Liver (tissue), 9 donors: ENCODE results near the gene VRK2. TPM values are rescaled to one million over a fixed set of nuclear protein-coding genes. Genes with fewer than 3 reads are reported as not detected.

Source experiments
- DNase-seq: peaks from one replicate; pipeline ENCODE4 v3.0.0-alpha.2; 2017; ENCODE audit warnings: low spot score
- H3K27ac ChIP-seq, 2 donors: one replicate each; pipeline ENCODE4 v1.7.0; 2013; ENCODE audit warnings: inconsistent platforms in 2 of 2, low read length in 2 of 2, control low read depth in 1 of 2, low read depth in 1 of 2, mild to moderate bottlenecking in 1 of 2
- H3K27me3 ChIP-seq, 4 donors: one replicate each; pipeline versions ENCODE4 v1.6.1 to v1.7.0; 2013; ENCODE audit warnings: low read length in 3 of 4, inconsistent platforms in 1 of 4, mild to moderate bottlenecking in 1 of 4, moderate library complexity in 1 of 4; ENCODE audit not compliant: control insufficient read depth in 4 of 4, insufficient read depth in 4 of 4
- H3K36me3 ChIP-seq, 4 donors: one replicate each; pipeline versions ENCODE4 v1.6.1 to v1.7.0; 2013; ENCODE audit warnings: low read length in 3 of 4, mild to moderate bottlenecking in 3 of 4, low read depth in 1 of 4, moderate library complexity in 1 of 4; ENCODE audit not compliant: control insufficient read depth in 4 of 4, insufficient read depth in 3 of 4
- H3K4me1 ChIP-seq, 4 donors: one replicate each; pipeline versions ENCODE4 v1.6.1 to v1.7.0; 2013; ENCODE audit warnings: low read length in 3 of 4, mild to moderate bottlenecking in 3 of 4, moderate library complexity in 1 of 4; ENCODE audit not compliant: control insufficient read depth in 4 of 4, insufficient read depth in 4 of 4
- H3K4me3 ChIP-seq, 3 donors: one replicate each; pipeline versions ENCODE4 v1.6.1 to v1.7.0; 2013; ENCODE audit warnings: low read length in 3 of 3, control low read depth in 1 of 3, low read depth in 1 of 3, mild to moderate bottlenecking in 1 of 3
- H3K9ac ChIP-seq, 2 donors: one replicate each; pipeline ENCODE4 v1.7.0; 2013; ENCODE audit warnings: low read length in 2 of 2, mild to moderate bottlenecking in 2 of 2, moderate library complexity in 2 of 2, control low read depth in 1 of 2, low read depth in 1 of 2
- H3K9me3 ChIP-seq, 4 donors: one replicate each; pipeline versions ENCODE4 v1.6.1 to v1.7.0; 2013; ENCODE audit warnings: low read length in 3 of 4; ENCODE audit not compliant: control insufficient read depth in 4 of 4
- ATF3 ChIP-seq: IDR thresholded peaks from 2 replicates; pipeline ENCODE4 v1.6.1; 2016; ENCODE audit warnings: antibody characterized with exemption
- CTCF ChIP-seq: fragments of 150-350 bp; IDR thresholded peaks from 2 replicates; pipeline ENCODE4 v1.5.1; 2017; ENCODE audit warnings: improper control_type of control experiment, low read depth, low read length; ENCODE audit not compliant: missing input control
- EGR1 ChIP-seq, 2 donors: IDR thresholded peaks; 2 replicates each; pipeline ENCODE4 v1.6.1; 2016 to 2018; ENCODE audit warnings: antibody characterized with exemption in 2 of 2, low read depth in 2 of 2
- FOXA1 ChIP-seq: IDR thresholded peaks from 2 replicates; pipeline ENCODE4 v1.6.1; 2016; ENCODE audit warnings: antibody characterized with exemption
- FOXA2 ChIP-seq: IDR thresholded peaks from 2 replicates; pipeline ENCODE4 v1.6.1; 2016; ENCODE audit warnings: antibody characterized with exemption
- GABPA ChIP-seq, 2 donors: IDR thresholded peaks in 1 of 2; conservative IDR thresholded peaks in 1 of 2; 2 replicates each; pipeline ENCODE4 v1.6.1; 2016; ENCODE audit warnings: antibody characterized with exemption in 2 of 2, mild to moderate bottlenecking in 1 of 2, moderate library complexity in 1 of 2
- HNF4A ChIP-seq, 2 donors: conservative IDR thresholded peaks; 2 replicates each; pipeline ENCODE4 v1.6.1; 2016; ENCODE audit warnings: antibody characterized with exemption in 2 of 2, mild to moderate bottlenecking in 2 of 2
- HNF4G ChIP-seq: IDR thresholded peaks from 2 replicates; pipeline ENCODE4 v1.6.1; 2016; ENCODE audit warnings: antibody characterized with exemption
- JUND ChIP-seq, 2 donors: IDR thresholded peaks; 2 replicates each; pipeline ENCODE4 v1.6.1; 2016; ENCODE audit warnings: antibody characterized with exemption in 2 of 2
- MAX ChIP-seq: IDR thresholded peaks from 2 replicates; pipeline ENCODE4 v1.6.1; 2016; ENCODE audit warnings: antibody characterized with exemption
- NR2F2 ChIP-seq: IDR thresholded peaks from 2 replicates; pipeline ENCODE4 v1.6.1; 2016; ENCODE audit warnings: antibody characterized with exemption
- RAD21 ChIP-seq, 2 donors: IDR thresholded peaks; 2 replicates each; pipeline ENCODE4 v1.6.1; 2016; ENCODE audit warnings: antibody characterized with exemption in 2 of 2, mild to moderate bottlenecking in 2 of 2
- RXRA ChIP-seq, 2 donors: IDR thresholded peaks; 2 replicates each; pipeline ENCODE4 v1.6.1; 2017 to 2018; ENCODE audit warnings: antibody characterized with exemption in 2 of 2, mild to moderate bottlenecking in 1 of 2
- SP1 ChIP-seq: IDR thresholded peaks from 2 replicates; pipeline ENCODE4 v1.6.1; 2018; ENCODE audit warnings: antibody characterized with exemption, mild to moderate bottlenecking
- TAF1 ChIP-seq: conservative IDR thresholded peaks from 2 replicates; pipeline ENCODE4 v1.6.1; 2016; ENCODE audit warnings: antibody characterized with exemption, mild to moderate bottlenecking
- YY1 ChIP-seq: IDR thresholded peaks from 2 replicates; pipeline ENCODE4 v1.6.1; 2016; ENCODE audit warnings: antibody characterized with exemption, mild to moderate bottlenecking
- WGBS: extraction: QIAGEN DNeasy Blood & Tissue Kit; methylation state at CpG from one replicate; pipeline ENCODE4 v1.1.7; 2013; 5-methylcytosine and 5-hydroxymethylcytosine counted together
- polyA plus RNA-seq, 2 donors: library from polyadenylated mRNA; stranded (reverse) in 1 of 2; unstranded in 1 of 2; fragments of 200-250 nt in 1 of 2; fragments of >200 nt in 1 of 2; fragmentation: Nextera tagmentation in 1 of 2; extraction: Ambion mirVana in 1 of 2; gene quantifications; one replicate each; pipeline versions ENCODE4 v1.2.1 to v1.2.3, GENCODE V29; 2013 to 2015
- total RNA-seq, 2 donors: library from RNA; depleted of rRNA; stranded (reverse); fragments of >200 nt; gene quantifications; one replicate each; pipeline ENCODE4 v1.2.3, GENCODE V29; 2014
- TF ChIP-seq, protein P1 (sequence below): IDR thresholded peaks from 2 replicates; pipeline ENCODE4 v1.6.1; 2016; ENCODE audit warnings: antibody characterized with exemption, mild to moderate bottlenecking
- TF ChIP-seq, protein P2 (sequence below): IDR thresholded peaks from 2 replicates; pipeline ENCODE4 v1.6.1; 2016; ENCODE audit warnings: antibody characterized with exemption
- donor health status: healthy.
- donor health status: healthy.
- donor health status: healthy.
- donor health status: healthy.
- donor health status: healthy.

VRK2 gene
- total and polyA plus RNA-seq, 4 donors = 5.4 to 17.3 (median 8.5) TPM

GRCh38 chr2:58073008-58073407 lies 26.4 kb downstream of the VRK2 start:
- H3K4me3 ChIP-seq = no peak overlapping the region
- no peaks in the 10 kb centered on the region for H3K36me3 ChIP-seq
- no peak overlapping the region for H3K27ac ChIP-seq
- DNase-seq = no peak
- WGBS = 96% methylated on average over 3 of the region's 3 CpGs
- H3K9ac ChIP-seq = no peak overlapping the region
- H3K4me1 ChIP-seq = no peaks in the 10 kb centered on the region
- TF ChIP-seq NR2F2 (no peak), GABPA (IDR thresholded peaks at IDR 0.05 in 1 of 2, conservative IDR thresholded peaks at IDR 0.05 in 1 of 2) (no peak), FOXA1 (no peak), FOXA2 (no peak), TAF1 (no peak), RXRA (IDR thresholded peaks at IDR 0.05) (no peak), HNF4A (conservative IDR thresholded peaks at IDR 0.05) (no peak), MAX (no peak)
- TF ChIP-seq, protein P1, sequence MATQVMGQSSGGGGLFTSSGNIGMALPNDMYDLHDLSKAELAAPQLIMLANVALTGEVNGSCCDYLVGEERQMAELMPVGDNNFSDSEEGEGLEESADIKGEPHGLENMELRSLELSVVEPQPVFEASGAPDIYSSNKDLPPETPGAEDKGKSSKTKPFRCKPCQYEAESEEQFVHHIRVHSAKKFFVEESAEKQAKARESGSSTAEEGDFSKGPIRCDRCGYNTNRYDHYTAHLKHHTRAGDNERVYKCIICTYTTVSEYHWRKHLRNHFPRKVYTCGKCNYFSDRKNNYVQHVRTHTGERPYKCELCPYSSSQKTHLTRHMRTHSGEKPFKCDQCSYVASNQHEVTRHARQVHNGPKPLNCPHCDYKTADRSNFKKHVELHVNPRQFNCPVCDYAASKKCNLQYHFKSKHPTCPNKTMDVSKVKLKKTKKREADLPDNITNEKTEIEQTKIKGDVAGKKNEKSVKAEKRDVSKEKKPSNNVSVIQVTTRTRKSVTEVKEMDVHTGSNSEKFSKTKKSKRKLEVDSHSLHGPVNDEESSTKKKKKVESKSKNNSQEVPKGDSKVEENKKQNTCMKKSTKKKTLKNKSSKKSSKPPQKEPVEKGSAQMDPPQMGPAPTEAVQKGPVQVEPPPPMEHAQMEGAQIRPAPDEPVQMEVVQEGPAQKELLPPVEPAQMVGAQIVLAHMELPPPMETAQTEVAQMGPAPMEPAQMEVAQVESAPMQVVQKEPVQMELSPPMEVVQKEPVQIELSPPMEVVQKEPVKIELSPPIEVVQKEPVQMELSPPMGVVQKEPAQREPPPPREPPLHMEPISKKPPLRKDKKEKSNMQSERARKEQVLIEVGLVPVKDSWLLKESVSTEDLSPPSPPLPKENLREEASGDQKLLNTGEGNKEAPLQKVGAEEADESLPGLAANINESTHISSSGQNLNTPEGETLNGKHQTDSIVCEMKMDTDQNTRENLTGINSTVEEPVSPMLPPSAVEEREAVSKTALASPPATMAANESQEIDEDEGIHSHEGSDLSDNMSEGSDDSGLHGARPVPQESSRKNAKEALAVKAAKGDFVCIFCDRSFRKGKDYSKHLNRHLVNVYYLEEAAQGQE = no peak
- TF ChIP-seq, protein P2, sequence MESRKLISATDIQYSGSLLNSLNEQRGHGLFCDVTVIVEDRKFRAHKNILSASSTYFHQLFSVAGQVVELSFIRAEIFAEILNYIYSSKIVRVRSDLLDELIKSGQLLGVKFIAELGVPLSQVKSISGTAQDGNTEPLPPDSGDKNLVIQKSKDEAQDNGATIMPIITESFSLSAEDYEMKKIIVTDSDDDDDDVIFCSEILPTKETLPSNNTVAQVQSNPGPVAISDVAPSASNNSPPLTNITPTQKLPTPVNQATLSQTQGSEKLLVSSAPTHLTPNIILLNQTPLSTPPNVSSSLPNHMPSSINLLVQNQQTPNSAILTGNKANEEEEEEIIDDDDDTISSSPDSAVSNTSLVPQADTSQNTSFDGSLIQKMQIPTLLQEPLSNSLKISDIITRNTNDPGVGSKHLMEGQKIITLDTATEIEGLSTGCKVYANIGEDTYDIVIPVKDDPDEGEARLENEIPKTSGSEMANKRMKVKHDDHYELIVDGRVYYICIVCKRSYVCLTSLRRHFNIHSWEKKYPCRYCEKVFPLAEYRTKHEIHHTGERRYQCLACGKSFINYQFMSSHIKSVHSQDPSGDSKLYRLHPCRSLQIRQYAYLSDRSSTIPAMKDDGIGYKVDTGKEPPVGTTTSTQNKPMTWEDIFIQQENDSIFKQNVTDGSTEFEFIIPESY = no peak
- no peaks in the 10 kb centered on the region for H3K9me3 ChIP-seq
- H3K27me3 ChIP-seq = no peaks in the 10 kb centered on the region

DNA sequence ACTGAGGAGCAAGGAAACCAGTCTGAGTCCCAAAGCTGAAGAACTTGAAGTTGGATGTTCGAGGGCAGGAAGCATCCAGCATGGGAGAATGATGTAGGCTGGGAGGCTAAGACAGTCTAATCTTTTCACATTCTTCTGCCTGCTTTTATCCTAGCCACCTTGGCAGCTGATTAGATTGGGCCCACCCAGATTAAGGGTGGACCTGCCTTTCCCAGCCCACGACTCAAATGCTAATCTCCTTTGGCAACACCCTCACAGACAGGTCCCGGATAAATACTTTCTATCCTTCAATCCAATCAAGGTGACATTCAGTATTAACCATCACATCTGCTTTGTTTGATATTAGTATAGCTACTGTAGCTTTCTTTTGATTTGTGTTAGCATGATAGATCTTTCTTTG lies 27.1 kb downstream of the VRK2 start:
- no peak for DNase-seq
- WGBS = 97% methylated on average over 3 of the region's 3 CpGs
- no peak overlapping the region for H3K27ac ChIP-seq
- no peaks in the 10 kb centered on the region for H3K27me3 ChIP-seq
- no peak overlapping the region for H3K9ac ChIP-seq
- no peak overlapping the region for H3K4me3 ChIP-seq
- H3K9me3 ChIP-seq = no peaks in the 10 kb centered on the region
- no peaks in the 10 kb centered on the region for H3K36me3 ChIP-seq
- no peaks in the 10 kb centered on the region for H3K4me1 ChIP-seq
- TF ChIP-seq, protein P1 = no peak
- TF ChIP-seq JUND (IDR thresholded peaks at IDR 0.05) (no peak), FOXA2 (no peak), YY1 (no peak), SP1 (no peak), ATF3 (no peak), HNF4A (conservative IDR thresholded peaks at IDR 0.05) (no peak), TAF1 (no peak), MAX (no peak), FOXA1 (no peak), CTCF (no peak), HNF4G (no peak), NR2F2 (no peak), EGR1 (IDR thresholded peaks at IDR 0.05; ENCODE audit: low read depth in 2 of 2) (no peak), RAD21 (IDR thresholded peaks at IDR 0.05) (no peak), GABPA (IDR thresholded peaks at IDR 0.05 in 1 of 2, conservative IDR thresholded peaks at IDR 0.05 in 1 of 2) (no peak), RXRA (IDR thresholded peaks at IDR 0.05) (no peak)
- TF ChIP-seq, protein P2 = no peak
